GM18517 (cell line): ENCODE data around the gene NCF1.
A peak's percentile ranks its signal among the peaks of the same experiment; 100 is the strongest.
"Not testable (repeated sequence)": the region's sequence is repeated elsewhere in the genome, so short reads cannot be mapped to it uniquely, and the experiment has no call there.

Experiments
- ATAC-seq: cut with Tn5 transposase; IDR thresholded peaks from one replicate; pipeline ENCODE4 v1.9.1; 2021; ENCODE audit warnings: mild to moderate bottlenecking, moderate library complexity; ENCODE audit not compliant: unreplicated experiment

The NCF1 gene

GRCh38 chr7:74783595-74783994 lies 9.8 kb downstream of the NCF1 start:
- ATAC-seq, result not testable (repeated sequence)

- ATAC-seq, result peak; percentile 92
These were observed 14.7 kb downstream of the NCF1 start for GRCh38 chr7:74788369-74789150.

GRCh38 chr7:74789200-74789736 lies 15.5 kb downstream of the NCF1 start:
- not testable (repeated sequence) for ATAC-seq

GRCh38 chr7:74797848-74798622 lies 24.2 kb downstream of the NCF1 start:
- ATAC-seq, result not testable (repeated sequence)

GRCh38 chr7:74798644-74799043 lies 24.8 kb downstream of the NCF1 start:
- not testable (repeated sequence) for ATAC-seq

GRCh38 chr7:74815882-74816281 lies 42.1 kb downstream of the NCF1 start:
- not testable (repeated sequence) for ATAC-seq

GRCh38 chr7:74820146-74820805 lies 46.5 kb downstream of the NCF1 start:
- peak; percentile 77 for ATAC-seq

- ATAC-seq, result not testable (repeated sequence)
These were observed 47.4 kb downstream of the NCF1 start for GRCh38 chr7:74821259-74821658.

GRCh38 chr7:74829959-74830358 lies 56.1 kb downstream of the NCF1 start:
- ATAC-seq, result not testable (repeated sequence)

- not testable (repeated sequence) for ATAC-seq
These were observed 56.6 kb downstream of the NCF1 start for GRCh38 chr7:74830411-74830810.
